Activated B cell treated with CpG ODN at 0.5 μM for 24 hours (primary cell): ENCODE measurements around the gene ELOVL4. TPM values are rescaled to one million over a fixed set of nuclear protein-coding genes. Genes with fewer than 3 reads are reported as not detected.

Experiments
- ATAC-seq: fragments of 200-7000 bp; cut with Tn5 transposase; one replicate; pipeline ENCODE4 v1.10.0; 2021; ENCODE audit warnings: low read depth, mild to moderate bottlenecking, moderate library complexity
- CTCF ChIA-PET: fragments of 350-600 bp; sonication (Branson Sonifier 250); formaldehyde crosslinking; loops from one replicate; lab custom pipeline; 2021; ENCODE audit warnings: antibody characterized with exemption; lab: Charles Lee
- POLR2A ChIA-PET: fragments of 350-600 bp; sonication (Branson Sonifier 250); formaldehyde crosslinking; loops from one replicate; lab custom pipeline; 2021; ENCODE audit warnings: antibody characterized with exemption; lab: Charles Lee
- DNase-seq: peaks from one replicate; pipeline ENCODE4 v3.0.0; 2022
- H3K27ac Mint-ChIP-seq: one replicate; pipeline ENCODE4 v1.8.0; 2020; ENCODE audit warnings: mixed read lengths
- H3K27me3 Mint-ChIP-seq: one replicate; pipeline ENCODE4 v1.8.0; 2021; ENCODE audit warnings: mixed read lengths
- H3K36me3 Mint-ChIP-seq: one replicate; pipeline ENCODE4 v1.8.0; 2021; ENCODE audit warnings: low read depth, mixed read lengths
- H3K4me1 Mint-ChIP-seq: one replicate; pipeline ENCODE4 v1.8.0; 2021; ENCODE audit warnings: mixed read lengths
- H3K4me3 Mint-ChIP-seq: one replicate; pipeline ENCODE4 v1.8.0; 2020; ENCODE audit warnings: mild to moderate bottlenecking, mixed read lengths
- H3K9me3 Mint-ChIP-seq: one replicate; pipeline ENCODE4 v1.8.0; 2020; ENCODE audit warnings: mixed read lengths
- intact Hi-C: fragments of 100-400 bp; cut with micrococcal nuclease; formaldehyde crosslinking; loops from one replicate; pipeline ENCODE4 v1.15.1; 2024
- total RNA-seq: library from RNA; stranded (reverse); gene quantifications from 2 replicates; pipeline ENCODE4 v1.2.3, GENCODE V29; 2022
- TF ChIP-seq, protein P1 (sequence below): fragments of 200-600 bp; IDR thresholded peaks from one replicate; pipeline ENCODE4 v1.8.0; 2022; ENCODE audit warnings: antibody characterized with exemption, mild to moderate bottlenecking

ELOVL4 gene
- total RNA-seq, 1 donor from 2014 or later, result not detected

DNA sequence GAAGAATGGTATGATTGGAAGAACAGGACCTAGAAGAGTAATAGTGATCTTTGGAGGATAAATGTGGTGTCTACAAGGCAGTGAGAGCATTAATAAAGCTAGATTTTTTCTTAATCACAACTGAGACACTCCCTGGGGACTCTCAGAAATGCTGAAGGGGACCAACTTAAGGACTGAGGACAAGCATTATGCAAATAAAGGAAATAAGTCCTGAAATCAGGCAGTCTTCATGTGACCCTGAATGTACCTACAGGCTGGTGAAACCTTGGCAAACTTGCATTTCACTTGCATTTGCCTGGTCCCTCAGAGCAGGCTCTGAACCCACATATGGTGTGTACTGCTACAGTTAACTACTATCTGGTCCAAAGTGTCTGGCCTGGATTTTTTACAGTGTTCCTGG, 37.8 kb upstream of the ELOVL4 start:
- intact Hi-C loops, result no loop called here
- H3K27ac Mint-ChIP-seq, result no peak overlapping the region
- TF ChIP-seq, protein P1, sequence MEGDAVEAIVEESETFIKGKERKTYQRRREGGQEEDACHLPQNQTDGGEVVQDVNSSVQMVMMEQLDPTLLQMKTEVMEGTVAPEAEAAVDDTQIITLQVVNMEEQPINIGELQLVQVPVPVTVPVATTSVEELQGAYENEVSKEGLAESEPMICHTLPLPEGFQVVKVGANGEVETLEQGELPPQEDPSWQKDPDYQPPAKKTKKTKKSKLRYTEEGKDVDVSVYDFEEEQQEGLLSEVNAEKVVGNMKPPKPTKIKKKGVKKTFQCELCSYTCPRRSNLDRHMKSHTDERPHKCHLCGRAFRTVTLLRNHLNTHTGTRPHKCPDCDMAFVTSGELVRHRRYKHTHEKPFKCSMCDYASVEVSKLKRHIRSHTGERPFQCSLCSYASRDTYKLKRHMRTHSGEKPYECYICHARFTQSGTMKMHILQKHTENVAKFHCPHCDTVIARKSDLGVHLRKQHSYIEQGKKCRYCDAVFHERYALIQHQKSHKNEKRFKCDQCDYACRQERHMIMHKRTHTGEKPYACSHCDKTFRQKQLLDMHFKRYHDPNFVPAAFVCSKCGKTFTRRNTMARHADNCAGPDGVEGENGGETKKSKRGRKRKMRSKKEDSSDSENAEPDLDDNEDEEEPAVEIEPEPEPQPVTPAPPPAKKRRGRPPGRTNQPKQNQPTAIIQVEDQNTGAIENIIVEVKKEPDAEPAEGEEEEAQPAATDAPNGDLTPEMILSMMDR, result no peak
- H3K36me3 Mint-ChIP-seq, result no peaks in the 10 kb centered on the region
- DNase-seq (no peak), ATAC-seq (no peak)
- no peak overlapping the region for H3K4me3 Mint-ChIP-seq
- ChIA-PET CTCF (no interaction called here), POLR2A (no interaction called here)
- H3K9me3 Mint-ChIP-seq, result no peaks in the 10 kb centered on the region
- H3K4me1 Mint-ChIP-seq, result peaks cover 7% of the 10 kb centered on the region
- H3K27me3 Mint-ChIP-seq, result peaks cover 2% of the 10 kb centered on the region

DNA sequence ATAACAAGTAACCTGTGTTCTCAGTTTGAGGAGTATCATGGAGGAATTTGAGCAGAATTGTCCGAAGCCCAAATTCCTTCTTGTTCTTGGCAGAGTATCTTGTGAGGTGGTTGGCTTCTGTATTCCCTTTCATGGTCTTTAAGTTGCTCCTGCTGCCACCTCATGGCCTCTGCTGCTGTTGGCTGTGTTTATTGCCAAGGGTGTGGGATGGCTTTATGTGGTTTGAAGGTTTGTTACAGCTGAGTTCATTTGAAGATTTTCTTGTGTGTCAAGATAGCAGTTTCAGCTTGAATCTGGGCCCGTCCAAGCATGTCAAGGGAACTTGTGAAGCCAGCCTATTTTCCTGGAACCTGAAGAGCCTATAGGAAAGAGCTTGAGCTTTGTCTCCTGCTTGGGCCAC, 36.9 kb upstream of the ELOVL4 start:
- no peak overlapping the region for H3K27ac Mint-ChIP-seq
- ChIA-PET CTCF (no interaction called here), POLR2A (no interaction called here)
- no peak for DNase-seq
- intact Hi-C loops, result no loop called here
- TF ChIP-seq, protein P1, result no peak
- no peak overlapping the region for H3K4me3 Mint-ChIP-seq
- peaks cover 7% of the 10 kb centered on the region for H3K4me1 Mint-ChIP-seq
- no peaks in the 10 kb centered on the region for H3K36me3 Mint-ChIP-seq
- no peaks in the 10 kb centered on the region for H3K9me3 Mint-ChIP-seq
- ATAC-seq, result no peak
- H3K27me3 Mint-ChIP-seq, result peaks cover 2% of the 10 kb centered on the region

DNA sequence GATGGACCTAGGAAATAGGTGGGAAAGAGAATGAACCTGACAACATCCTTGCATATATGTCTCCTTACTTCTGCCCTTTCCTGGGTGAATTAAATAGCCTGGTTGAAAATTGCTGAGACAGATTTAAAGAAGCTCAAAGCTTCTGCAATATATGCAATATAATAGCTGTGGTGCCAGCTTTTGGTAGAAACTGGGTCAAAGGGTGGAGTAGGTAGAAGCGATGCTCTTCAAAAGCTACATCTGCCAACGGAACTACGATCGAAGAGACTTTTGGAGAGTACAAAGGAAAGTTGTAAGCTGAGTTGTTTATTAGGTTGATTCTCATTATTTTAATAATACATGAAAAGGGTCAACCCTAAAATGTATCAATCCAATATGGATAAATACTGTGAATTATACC, 34.3 kb upstream of the ELOVL4 start:
- CTCF ChIA-PET, result no interaction called here
- Mint-ChIP-seq H3K4me1 (peaks cover 7% of the 10 kb centered on the region), H3K36me3 (no peaks in the 10 kb centered on the region), H3K27ac (no peak overlapping the region), H3K4me3 (no peak overlapping the region), H3K27me3 (peaks cover 8% of the 10 kb centered on the region), H3K9me3 (no peaks in the 10 kb centered on the region)
- TF ChIP-seq, protein P1, result no peak
- ATAC-seq (no peak), DNase-seq (no peak)
- POLR2A ChIA-PET, result no interaction called here
- intact Hi-C loops, result no loop called here

DNA sequence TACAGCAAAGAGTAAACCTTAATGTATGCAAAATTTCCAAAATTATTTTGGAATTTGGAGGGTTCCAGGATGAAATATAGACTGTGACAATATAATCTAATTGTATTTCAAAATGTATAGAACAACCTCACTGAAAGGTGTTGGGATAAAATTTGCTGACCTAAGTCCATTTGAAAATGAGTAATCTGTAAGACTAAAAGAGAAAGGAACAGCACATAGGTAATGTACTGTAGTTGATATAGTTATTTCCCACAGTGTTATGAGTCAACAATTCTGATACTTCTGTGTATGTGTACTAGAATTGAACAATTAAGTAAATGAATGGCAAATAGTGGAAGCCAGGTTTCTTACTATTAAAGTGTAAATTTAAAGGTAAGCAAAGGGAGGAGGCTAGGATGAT, 23.8 kb upstream of the ELOVL4 start:
- no peak for ATAC-seq
- TF ChIP-seq, protein P1, result no peak
- DNase-seq, result no peak
- H3K9me3 Mint-ChIP-seq, result peaks cover 35% of the 10 kb centered on the region
- peaks cover 2% of the 10 kb centered on the region for H3K36me3 Mint-ChIP-seq
- no peaks in the 10 kb centered on the region for H3K4me1 Mint-ChIP-seq
- H3K4me3 Mint-ChIP-seq, result no peak overlapping the region
- H3K27ac Mint-ChIP-seq, result no peak overlapping the region
- ChIA-PET CTCF (no interaction called here), POLR2A (no interaction called here)
- peaks cover 8% of the 10 kb centered on the region for H3K27me3 Mint-ChIP-seq
- intact Hi-C loops, result no loop called here

DNA sequence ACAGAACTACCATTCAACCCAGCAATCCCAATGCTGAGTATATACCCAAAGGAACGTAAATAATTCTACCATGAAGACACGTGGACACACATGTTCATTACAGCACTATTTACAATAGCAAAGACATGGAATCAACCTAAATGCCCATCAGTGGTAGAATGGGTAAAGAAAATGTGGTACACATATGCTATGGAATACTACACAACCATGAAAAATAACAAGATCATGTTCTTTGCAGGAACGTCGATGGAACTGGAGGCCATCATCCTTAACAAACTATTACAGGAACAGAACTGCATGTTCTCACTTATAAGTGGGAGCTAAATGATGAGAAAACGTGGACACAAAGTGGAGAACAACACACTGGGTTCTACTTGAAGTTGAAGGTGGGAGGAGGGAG, 22.4 kb upstream of the ELOVL4 start:
- DNase-seq (no peak), ATAC-seq (no peak)
- peaks cover 8% of the 10 kb centered on the region for H3K27me3 Mint-ChIP-seq
- H3K4me1 Mint-ChIP-seq, result no peaks in the 10 kb centered on the region
- TF ChIP-seq, protein P1, result no peak
- intact Hi-C loops, result no loop called here
- peaks cover 36% of the 10 kb centered on the region for H3K9me3 Mint-ChIP-seq
- H3K4me3 Mint-ChIP-seq, result no peak overlapping the region
- ChIA-PET CTCF (no interaction called here), POLR2A (no interaction called here)
- no peak overlapping the region for H3K27ac Mint-ChIP-seq
- peaks cover 2% of the 10 kb centered on the region for H3K36me3 Mint-ChIP-seq
